T-helper 1 cell treated with Interleukin-12 subunit alpha and Interleukin-12 subunit beta and Interleukin-4 antibody, amounts not matched to agents 30 μg/mL and 1 μg/mL, for 36 hours (primary cell): ENCODE results near the gene SLC39A13.

Experiments
- H3K27ac Mint-ChIP-seq: one replicate; pipeline ENCODE4 v1.8.0; 2021; ENCODE audit warnings: mild to moderate bottlenecking, mixed read lengths
- H3K27me3 Mint-ChIP-seq: one replicate; pipeline ENCODE4 v1.8.0; 2021; ENCODE audit warnings: low read depth, mixed read lengths
- H3K36me3 Mint-ChIP-seq: one replicate; pipeline ENCODE4 v1.8.0; 2021; ENCODE audit warnings: low read depth, mixed read lengths
- H3K4me1 Mint-ChIP-seq: one replicate; pipeline ENCODE4 v1.8.0; 2021; ENCODE audit warnings: low read depth, mixed read lengths
- H3K4me3 Mint-ChIP-seq: one replicate; pipeline ENCODE4 v1.8.0; 2021; ENCODE audit warnings: mild to moderate bottlenecking, moderate library complexity, mixed read lengths
- H3K9me3 Mint-ChIP-seq: one replicate; pipeline ENCODE4 v1.8.0; 2021; ENCODE audit warnings: mixed read lengths

The SLC39A13 gene

GRCh38 chr11:47391711-47392432, 16.5 kb upstream of the SLC39A13 start:
- no peaks in the 10 kb centered on the region for H3K27me3 Mint-ChIP-seq
- peaks cover 15% of the 10 kb centered on the region for H3K4me1 Mint-ChIP-seq
- H3K9me3 Mint-ChIP-seq: no peaks in the 10 kb centered on the region
- H3K36me3 Mint-ChIP-seq: no peaks in the 10 kb centered on the region
- peak overlapping the region; percentile 57 for H3K27ac Mint-ChIP-seq
- H3K4me3 Mint-ChIP-seq: no peak overlapping the region

- H3K9me3 Mint-ChIP-seq: no peaks in the 10 kb centered on the region
- H3K4me3 Mint-ChIP-seq: no peak overlapping the region
- no peak overlapping the region for H3K27ac Mint-ChIP-seq
- peaks cover 15% of the 10 kb centered on the region for H3K4me1 Mint-ChIP-seq
- no peaks in the 10 kb centered on the region for H3K27me3 Mint-ChIP-seq
- no peaks in the 10 kb centered on the region for H3K36me3 Mint-ChIP-seq
Measured at GRCh38 chr11:47392546-47393162, 15.7 kb upstream of the SLC39A13 start.

GRCh38 chr11:47393163-47394049, 15.0 kb upstream of the SLC39A13 start:
- Mint-ChIP-seq H3K27me3 (no peaks in the 10 kb centered on the region), H3K27ac (peak overlapping the region; percentile 89), H3K4me1 (peaks cover 15% of the 10 kb centered on the region), H3K4me3 (no peak overlapping the region), H3K9me3 (no peaks in the 10 kb centered on the region), H3K36me3 (no peaks in the 10 kb centered on the region)

- H3K36me3 Mint-ChIP-seq: no peaks in the 10 kb centered on the region
- H3K4me1 Mint-ChIP-seq: peaks cover 15% of the 10 kb centered on the region
- peak overlapping the region; percentile 89 for H3K27ac Mint-ChIP-seq
- no peaks in the 10 kb centered on the region for H3K9me3 Mint-ChIP-seq
- H3K27me3 Mint-ChIP-seq: no peaks in the 10 kb centered on the region
- no peak overlapping the region for H3K4me3 Mint-ChIP-seq
Measured at GRCh38 chr11:47394050-47394321, 14.4 kb upstream of the SLC39A13 start.

- Mint-ChIP-seq H3K4me1 (peaks cover 13% of the 10 kb centered on the region), H3K9me3 (no peaks in the 10 kb centered on the region), H3K27ac (peak overlapping the region; percentile 89), H3K4me3 (peak overlapping the region; percentile 67), H3K27me3 (no peaks in the 10 kb centered on the region), H3K36me3 (no peaks in the 10 kb centered on the region)
Measured at GRCh38 chr11:47394322-47395222, 13.8 kb upstream of the SLC39A13 start.

GRCh38 chr11:47395223-47396048, 13.0 kb upstream of the SLC39A13 start:
- Mint-ChIP-seq H3K9me3 (no peaks in the 10 kb centered on the region), H3K4me3 (peak overlapping the region; percentile 40), H3K27me3 (no peaks in the 10 kb centered on the region), H3K27ac (peak overlapping the region; percentile 88), H3K4me1 (peaks cover 12% of the 10 kb centered on the region), H3K36me3 (no peaks in the 10 kb centered on the region)

- Mint-ChIP-seq H3K4me1 (peaks cover 16% of the 10 kb centered on the region), H3K4me3 (no peak overlapping the region)
Measured at GRCh38 chr11:47396049-47396320, 12.4 kb upstream of the SLC39A13 start.

GRCh38 chr11:47398011-47398410, 10.4 kb upstream of the SLC39A13 start:
- Mint-ChIP-seq H3K27ac (peak overlapping the region; percentile 15), H3K27me3 (no peaks in the 10 kb centered on the region), H3K4me1 (peaks cover 17% of the 10 kb centered on the region), H3K9me3 (no peaks in the 10 kb centered on the region), H3K4me3 (no peak overlapping the region), H3K36me3 (no peaks in the 10 kb centered on the region)

More at GRCh38 chr11:47396049-47396320, 12.4 kb upstream of the SLC39A13 start:
- no peaks in the 10 kb centered on the region for H3K27me3 Mint-ChIP-seq
- H3K27ac Mint-ChIP-seq: no peak overlapping the region
- no peaks in the 10 kb centered on the region for H3K36me3 Mint-ChIP-seq
- H3K9me3 Mint-ChIP-seq: no peaks in the 10 kb centered on the region

GRCh38 chr11:47398551-47398950, 9.8 kb upstream of the SLC39A13 start:
- H3K36me3 Mint-ChIP-seq: no peaks in the 10 kb centered on the region

GRCh38 chr11:47399860-47400767, 8.3 kb upstream of the SLC39A13 start:
- H3K27ac Mint-ChIP-seq: peak overlapping the region; percentile 64
- no peaks in the 10 kb centered on the region for H3K9me3 Mint-ChIP-seq
- H3K4me1 Mint-ChIP-seq: peaks cover 13% of the 10 kb centered on the region
- peak overlapping the region; percentile 76 for H3K4me3 Mint-ChIP-seq
- no peaks in the 10 kb centered on the region for H3K27me3 Mint-ChIP-seq
- H3K36me3 Mint-ChIP-seq: no peaks in the 10 kb centered on the region

More at GRCh38 chr11:47398551-47398950, 9.8 kb upstream of the SLC39A13 start:
- Mint-ChIP-seq H3K27me3 (no peaks in the 10 kb centered on the region), H3K4me1 (peaks cover 17% of the 10 kb centered on the region), H3K4me3 (no peak overlapping the region), H3K27ac (peak overlapping the region; percentile 15), H3K9me3 (no peaks in the 10 kb centered on the region)

- Mint-ChIP-seq H3K4me1 (peaks cover 11% of the 10 kb centered on the region), H3K4me3 (peak overlapping the region; percentile 75), H3K36me3 (no peaks in the 10 kb centered on the region), H3K27ac (peak overlapping the region; percentile 64), H3K9me3 (no peaks in the 10 kb centered on the region), H3K27me3 (no peaks in the 10 kb centered on the region)
Measured at GRCh38 chr11:47400768-47401279, 7.6 kb upstream of the SLC39A13 start.

GRCh38 chr11:47403135-47403534, 5.3 kb upstream of the SLC39A13 start:
- peaks cover 22% of the 10 kb centered on the region for H3K4me1 Mint-ChIP-seq
- H3K27me3 Mint-ChIP-seq: no peaks in the 10 kb centered on the region
- H3K36me3 Mint-ChIP-seq: no peaks in the 10 kb centered on the region
- no peak overlapping the region for H3K4me3 Mint-ChIP-seq
- no peak overlapping the region for H3K27ac Mint-ChIP-seq
- H3K9me3 Mint-ChIP-seq: no peaks in the 10 kb centered on the region

GRCh38 chr11:47403571-47403970, 4.8 kb upstream of the SLC39A13 start:
- Mint-ChIP-seq H3K4me3 (no peak overlapping the region), H3K36me3 (no peaks in the 10 kb centered on the region), H3K9me3 (no peaks in the 10 kb centered on the region), H3K27me3 (no peaks in the 10 kb centered on the region), H3K4me1 (peaks cover 22% of the 10 kb centered on the region), H3K27ac (no peak overlapping the region)
